H1 (cell line): ENCODE measurements around the gene ITGB5. TPM values are rescaled to one million over a fixed set of nuclear protein-coding genes. Genes with fewer than 3 reads are reported as not detected.

Experiments used
- ATF3 ChIP-seq: IDR thresholded peaks from 2 replicates; pipeline ENCODE4 v1.6.1; 2011; ENCODE audit warnings: low read depth, mild to moderate bottlenecking, low read length; ENCODE audit not compliant: insufficient read depth
- CBX5 ChIP-seq: fragments of 300-800, 300-1000 bp; sonication (generic); IDR thresholded peaks from 2 replicates; pipeline ENCODE4 v1.7.1; 2016; ENCODE audit warnings: antibody characterized with exemption, low read length, low read depth
- CBX8 ChIP-seq: fragments of 300-800, 300-1000 bp; sonication (generic); IDR thresholded peaks from 2 replicates; pipeline ENCODE4 v1.7.1; 2016; ENCODE audit warnings: low read depth, low read length, borderline replicate concordance
- CREB1 ChIP-seq: IDR thresholded peaks from 2 replicates; pipeline ENCODE4 v1.6.1; 2012; ENCODE audit warnings: inconsistent platforms
- EP300 ChIP-seq, 2 experiments: IDR thresholded peaks; 1 replicate in 1 of 2; 2 replicates in 1 of 2; pipeline ENCODE4 v1.6.1; 2011 to 2012; ENCODE audit warnings: low read depth in 2 of 2, low read length in 2 of 2, mild to moderate bottlenecking in 2 of 2, borderline replicate concordance in 1 of 2, inconsistent platforms in 1 of 2, moderate library complexity in 1 of 2
- JUND ChIP-seq: IDR thresholded peaks from 2 replicates; pipeline ENCODE4 v1.6.1; 2011; ENCODE audit warnings: mild to moderate bottlenecking, improper control_type of control experiment, low read length
- KDM4A ChIP-seq: IDR thresholded peaks from one replicate; pipeline ENCODE4 v1.7.1; 2012; ENCODE audit warnings: low read depth, mild to moderate bottlenecking, moderate library complexity, low read length, inconsistent platforms; ENCODE audit not compliant: severe bottlenecking
- POLR2A ChIP-seq, 2 experiments: IDR thresholded peaks; 1 replicate in 1 of 2; 2 replicates in 1 of 2; pipeline ENCODE4 v1.6.1; 2011; ENCODE audit warnings: low read depth in 2 of 2, low read length in 2 of 2, mild to moderate bottlenecking in 2 of 2; ENCODE audit errors: control extremely low read depth in 1 of 2
- RBBP5 ChIP-seq: IDR thresholded peaks from 2 replicates; pipeline ENCODE4 v1.7.1; 2012; ENCODE audit warnings: low read depth, mild to moderate bottlenecking, inconsistent platforms, low read length, moderate library complexity, borderline replicate concordance
- SIX5 ChIP-seq: IDR thresholded peaks from 2 replicates; pipeline ENCODE4 v1.6.1; 2011; ENCODE audit warnings: mild to moderate bottlenecking, low read depth, low read length
- polyA plus RNA-seq, 7 experiments: library from polyadenylated mRNA; depleted of rRNA in 3 of 7; stranded (reverse) in 5 of 7; unstranded in 2 of 7; fragments of >200 nt in 5 of 7; fragments of 200-250 nt in 2 of 7; gene quantifications; 1 replicate in 5 of 7; 2 replicates in 1 of 7; 4 replicates in 1 of 7; pipeline versions ENCODE4 v1.2.1 to v1.2.3, GENCODE V29; 2011 to 2013; ENCODE audit warnings: missing spikeins in 2 of 7, mixed read lengths in 2 of 7
- total RNA-seq: library from RNA; stranded (reverse); fragmentation: NEBNext Ultra II Directional; extraction: Animal tissue kit (Norgen Biotek cat#: 25700); gene quantifications from 2 replicates; pipeline ENCODE4 v1.2.1, GENCODE V29; 2021

The ITGB5 gene
- total and polyA plus RNA-seq, 2 of the 8 experiments (the other 6 are each of a cell fraction or from before 2014, with no cell fraction given) = 101 to 268 TPM

- TF ChIP-seq CREB1 (no peak), CBX5 (no peak), CBX8 (no peak), SIX5 (no peak), KDM4A (no peak), EP300 (IDR thresholded peaks at IDR 0.05; ENCODE audit: borderline replicate concordance in 1 of 2, low read depth in 2 of 2, low read length in 2 of 2) (no peak), RBBP5 (no peak), ATF3 (no peak), JUND (no peak), POLR2A (IDR thresholded peaks at IDR 0.05; ENCODE audit: control extremely low read depth in 1 of 2, low read depth in 2 of 2, low read length in 2 of 2) (no peak)
- TF ChIP-seq, all 59 proteins: peak for 0
Measured at GRCh38 chr3:124833710-124834332, 53.3 kb downstream of the ITGB5 start (continued).
